A549 (cell line): ENCODE data around the gene TMEM214. TPM values are rescaled to one million over a fixed set of nuclear protein-coding genes. Genes with fewer than 3 reads are reported as not detected.

ENCODE experiments used
- ATAC-seq, 2 experiments: fragments of 200-7000 bp in 1 of 2; fragments of >200 bp in 1 of 2; cut with Nextera tagmentation in 1 of 2; cut with Tn5 transposase in 1 of 2; 3 replicates each; pipeline versions ENCODE4 v1.8.0 to v1.9.1; 2018 to 2020; ENCODE audit warnings: mild to moderate bottlenecking in 1 of 2, moderate library complexity in 1 of 2
- CTCF ChIA-PET: fragments of 300-600 bp; sonication (Branson Sonifier 250); formaldehyde crosslinking; extraction: SDS; loops from one replicate; lab custom pipeline; 2021; ENCODE audit warnings: antibody characterized with exemption, inconsistent platforms; lab: Yijun Ruan, JAX
- POLR2A ChIA-PET: fragments of 350-600 bp; formaldehyde crosslinking; extraction: SDS; loops from one replicate; lab custom pipeline; 2021; ENCODE audit warnings: antibody characterized with exemption, inconsistent platforms; lab: Yijun Ruan, JAX
- DNase-seq, 2 experiments: peaks; one replicate each; pipeline versions ENCODE4 v3.0.0 to v3.0.0-alpha.2; 2011 to 2016; ENCODE audit warnings: low read depth in 1 of 2, low spot score in 1 of 2
- FAIRE-seq: peaks from 2 replicates; lab custom pipeline; 2011; peaks lifted over from hg19 to GRCh38; lab: Jason Lieb, UNC
- H3K27ac ChIP-seq, 2 experiments: fragments of >200 bp; sonication (Bioruptor Twin); formaldehyde crosslinking; 3 replicates each; pipeline ENCODE4 v1.5.1; 2016 to 2017
- H3K4me1 ChIP-seq: fragments of >200 bp; sonication (Bioruptor Twin); formaldehyde crosslinking; 3 replicates; pipeline ENCODE4 v1.6.1; 2016
- H3K4me2 ChIP-seq: fragments of >200 bp; sonication (Bioruptor Twin); formaldehyde crosslinking; 3 replicates; pipeline ENCODE4 v1.6.1; 2016
- H3K4me3 ChIP-seq: fragments of >200 bp; sonication (Bioruptor Twin); formaldehyde crosslinking; 3 replicates; pipeline ENCODE4 v1.5.1; 2016
- H3K9me3 ChIP-seq: fragments of >200 bp; sonication (Bioruptor Twin); formaldehyde crosslinking; 3 replicates; pipeline ENCODE4 v1.6.1; 2016
- ATOH8 ChIP-seq: fragments of 250-450 bp; sonication (Bioruptor Pico); IDR thresholded peaks from 2 replicates; pipeline ENCODE4 v1.5.0; 2020; ENCODE audit warnings: low read depth, mild to moderate bottlenecking, moderate library complexity
- BCL3 ChIP-seq: fragments of >200 bp; sonication (Bioruptor Twin); formaldehyde crosslinking; IDR thresholded peaks from 3 replicates; pipeline ENCODE4 v1.6.1; 2016
- BHLHE40 ChIP-seq: IDR thresholded peaks from 2 replicates; pipeline ENCODE4 v1.6.1; 2012; ENCODE audit warnings: low read depth, low read length, inconsistent platforms
- CEBPB ChIP-seq, 2 experiments: fragments of >200 bp in 1 of 2; sonication (Bioruptor Twin) in 1 of 2; formaldehyde crosslinking in 1 of 2; IDR thresholded peaks; 2 replicates each; pipeline ENCODE4 v1.6.1; 2012 to 2016
- CHD2 ChIP-seq: fragments of 150-350 bp; IDR thresholded peaks from 2 replicates; pipeline ENCODE4 v1.6.1; 2014; ENCODE audit warnings: low read length; ENCODE audit not compliant: partially characterized antibody
- EHMT2 ChIP-seq: fragments of 200-600 bp; sonication (generic); IDR thresholded peaks from 2 replicates; pipeline ENCODE4 v1.6.1; 2016; ENCODE audit warnings: antibody characterized with exemption, low read depth, mild to moderate bottlenecking, moderate library complexity
- ESRRA ChIP-seq: fragments of 150-350 bp; IDR thresholded peaks from 2 replicates; pipeline ENCODE4 v1.6.1; 2014; ENCODE audit warnings: mild to moderate bottlenecking, low read length, borderline replicate concordance
- HOXB13 ChIP-seq: fragments of 250-450 bp; sonication (Bioruptor Pico); IDR thresholded peaks from 2 replicates; pipeline ENCODE4 v1.5.0; 2020; ENCODE audit warnings: low read depth, mild to moderate bottlenecking, moderate library complexity
- HOXB5 ChIP-seq: fragments of 250-450 bp; sonication (Bioruptor Pico); IDR thresholded peaks from 2 replicates; pipeline ENCODE4 v1.5.0; 2020; ENCODE audit warnings: mild to moderate bottlenecking, moderate library complexity
- JUNB ChIP-seq: fragments of >200 bp; sonication (Bioruptor Twin); formaldehyde crosslinking; IDR thresholded peaks from 2 replicates; pipeline ENCODE4 v1.6.1; 2016
- MAFK ChIP-seq: fragments of 450-650 bp; IDR thresholded peaks from 2 replicates; pipeline ENCODE4 v1.6.1; 2014; ENCODE audit not compliant: partially characterized antibody
- MAX ChIP-seq: IDR thresholded peaks from 2 replicates; pipeline ENCODE4 v1.6.1; 2012
- NFE2L2 ChIP-seq: fragments of 150-350 bp; conservative IDR thresholded peaks from 2 replicates; pipeline ENCODE4 v1.6.1; 2014; ENCODE audit warnings: low read length
- PBX3 ChIP-seq: IDR thresholded peaks from 2 replicates; pipeline ENCODE4 v1.6.1; 2012
- PHF8 ChIP-seq: fragments of 200-600 bp; sonication (generic); IDR thresholded peaks from 2 replicates; pipeline ENCODE4 v1.6.1; 2016; ENCODE audit warnings: low read depth, mild to moderate bottlenecking, antibody characterized with exemption, moderate library complexity, borderline replicate concordance
- RAD21 ChIP-seq, 2 experiments: fragments of >200 bp in 1 of 2; sonication (Bioruptor Twin) in 1 of 2; formaldehyde crosslinking in 1 of 2; IDR thresholded peaks in 1 of 2; conservative IDR thresholded peaks in 1 of 2; 2 replicates in 1 of 2; 3 replicates in 1 of 2; pipeline ENCODE4 v1.6.1; 2012 to 2018; ENCODE audit warnings: inconsistent platforms in 1 of 2
- TP53 ChIP-seq: fragments of 250-450 bp; sonication (Bioruptor Pico); IDR thresholded peaks from 2 replicates; pipeline ENCODE4 v1.5.0; 2021; ENCODE audit warnings: mild to moderate bottlenecking, moderate library complexity
- ZNF302 ChIP-seq: fragments of 250-450 bp; sonication (Bioruptor Pico); IDR thresholded peaks from 2 replicates; pipeline ENCODE4 v1.9.0; 2021; ENCODE audit warnings: inconsistent platforms, mild to moderate bottlenecking, moderate library complexity
- WGBS: methylation state at CpG from one replicate; pipeline ENCODE4 v1.1.6; 2017; ENCODE audit errors: missing lambda C conversion rate; 5-methylcytosine and 5-hydroxymethylcytosine counted together
- polyA plus RNA-seq, 4 experiments: library from polyadenylated mRNA; depleted of rRNA in 3 of 4; stranded (reverse); fragments of >200 nt; fragmentation: RNase III in 1 of 4; extraction: RNeasy Plus Mini Kit Qiagen cat#74134 plus additional on column Dnase treatment in 1 of 4; gene quantifications; 2 replicates in 3 of 4; 3 replicates in 1 of 4; pipeline ENCODE4 v1.2.3, GENCODE V29; 2011 to 2017
- TF ChIP-seq, protein P1 (sequence below): fragments of 150-350 bp; IDR thresholded peaks from 2 replicates; pipeline ENCODE4 v1.6.1; 2014; ENCODE audit warnings: low read depth, mild to moderate bottlenecking, low read length

The TMEM214 gene
- polyA plus RNA-seq, 2 of the 4 experiments (the other 2 are of a cell fraction) = 54.3 to 74.9 TPM

DNA sequence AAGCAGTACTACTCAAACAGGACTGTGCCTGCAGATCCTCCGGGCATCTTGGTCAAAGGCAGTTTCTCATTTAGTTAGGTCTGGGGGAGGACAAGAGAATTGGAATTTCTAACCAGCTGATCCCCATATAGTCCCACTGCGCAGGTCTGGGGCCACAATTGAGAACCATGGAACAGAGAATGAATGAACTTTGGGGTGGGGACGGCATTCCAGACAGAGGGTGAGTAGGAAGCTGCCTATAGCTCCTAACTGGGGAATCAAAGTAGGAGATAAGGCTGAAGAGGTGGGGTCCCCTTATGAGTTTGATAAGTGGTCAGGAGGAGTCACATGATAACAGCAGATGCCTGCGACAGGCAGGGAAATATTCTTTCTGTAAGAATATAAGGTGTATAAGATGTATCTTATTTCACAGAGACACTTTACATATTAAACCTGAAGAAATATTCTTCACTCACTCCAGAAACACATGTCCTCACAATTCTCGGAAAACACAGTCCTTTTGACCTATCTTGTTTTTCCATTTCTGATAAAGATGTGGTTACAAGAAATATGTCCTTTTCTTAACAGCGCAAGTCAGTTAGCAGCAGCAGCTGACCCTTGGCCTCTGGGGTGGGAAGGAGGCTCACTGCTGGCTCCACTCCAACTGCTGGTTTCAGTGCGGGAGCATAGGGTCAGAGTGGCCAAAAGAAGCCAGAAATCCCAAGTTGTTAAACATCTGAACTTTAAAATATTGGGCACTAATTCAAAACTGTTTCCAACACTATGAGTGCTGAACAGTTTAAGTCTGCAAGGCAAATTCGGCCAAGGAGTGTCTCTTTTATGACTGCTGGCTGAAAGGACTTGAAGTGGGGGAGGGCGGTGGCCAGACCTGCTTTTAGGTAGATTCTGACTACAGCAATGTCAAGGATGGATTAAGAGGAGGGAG lies 12.6 kb upstream of the TMEM214 start:
- H3K4me1 ChIP-seq = peaks cover 33% of the 10 kb centered on the region
- TF ChIP-seq JUNB (no peak), HOXB5 (CRISPR knock-in tag) (no peak), BHLHE40 (no peak), ESRRA (no peak), HOXB13 (no peak), EHMT2 (no peak), TP53 (CRISPR knock-in tag) (no peak), ZNF302 (CRISPR knock-in tag) (no peak), MAFK (no peak), RAD21 (conservative IDR thresholded peaks at IDR 0.05 in 1 of 2, IDR thresholded peaks at IDR 0.05 in 1 of 2) (no peak), ATOH8 (no peak), MAX (no peak), BCL3 (no peak)
- H3K4me3 ChIP-seq = no peak overlapping the region
- H3K9me3 ChIP-seq = no peaks in the 10 kb centered on the region
- no peak for FAIRE-seq
- DNase-seq = no peak
- CTCF ChIA-PET = interaction anchor here (1.1 to 12.2 kb wide), 6 partner anchors 13 to 175 kb away, joined by 3 to 758 read pairs (median 74); partner anchors contain the start of genes DPYSL5, MAPRE3 and TMEM214
- H3K27ac ChIP-seq = peak overlapping the region in 1 of 2 experiments; percentile 16; a peak in 1 of 6 replicates
- ATAC-seq = no peak
- peak overlapping the region; percentile 13; the same call in 1 of the 3 replicates for H3K4me2 ChIP-seq
- POLR2A ChIA-PET = no interaction called here
- 75% methylated on average over 9 of the region's 9 CpGs for WGBS

GRCh38 chr2:27021253-27022049 lies 11.3 kb upstream of the TMEM214 start:
- Histone ChIP-seq H3K9me3 (no peaks in the 10 kb centered on the region), H3K4me1 (peaks cover 20% of the 10 kb centered on the region), H3K4me3 (no peak overlapping the region), H3K4me2 (no peak overlapping the region), H3K27ac (peak overlapping the region in 1 of 2 experiments; percentile 32; a peak in 2 of 6 replicates)
- peak in 1 of 2 experiments; percentile 25 for DNase-seq
- ChIA-PET POLR2A (no interaction called here), CTCF (interaction anchor here (0.7 to 5.3 kb wide), 7 partner anchors 10 to 174 kb away, joined by 3 to 41 read pairs (median 5); partner anchors contain the start of genes DPYSL5 and MAPRE3)
- no peak for ATAC-seq
- no peak for FAIRE-seq
- TF ChIP-seq, protein P1, sequence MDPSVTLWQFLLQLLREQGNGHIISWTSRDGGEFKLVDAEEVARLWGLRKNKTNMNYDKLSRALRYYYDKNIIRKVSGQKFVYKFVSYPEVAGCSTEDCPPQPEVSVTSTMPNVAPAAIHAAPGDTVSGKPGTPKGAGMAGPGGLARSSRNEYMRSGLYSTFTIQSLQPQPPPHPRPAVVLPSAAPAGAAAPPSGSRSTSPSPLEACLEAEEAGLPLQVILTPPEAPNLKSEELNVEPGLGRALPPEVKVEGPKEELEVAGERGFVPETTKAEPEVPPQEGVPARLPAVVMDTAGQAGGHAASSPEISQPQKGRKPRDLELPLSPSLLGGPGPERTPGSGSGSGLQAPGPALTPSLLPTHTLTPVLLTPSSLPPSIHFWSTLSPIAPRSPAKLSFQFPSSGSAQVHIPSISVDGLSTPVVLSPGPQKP = no peak
- TF ChIP-seq CEBPB (IDR thresholded peaks at IDR 0.05) = no peak
- no peak for TF ChIP-seq NFE2L2
- TF ChIP-seq ATOH8 = no peak
- TF ChIP-seq CHD2 = no peak
- no peak for TF ChIP-seq PHF8
- no peak for TF ChIP-seq EHMT2
- TF ChIP-seq PBX3 = no peak
- 63% methylated on average over 11 of the region's 11 CpGs for WGBS
